ENCODE results near the gene GNAO1. TPM values are rescaled to one million over a fixed set of nuclear protein-coding genes. Genes with fewer than 3 reads are reported as not detected.

Gene GNAO1
- total RNA-seq, 1 donor from 2014 or later, result 1.9 TPM

DNA sequence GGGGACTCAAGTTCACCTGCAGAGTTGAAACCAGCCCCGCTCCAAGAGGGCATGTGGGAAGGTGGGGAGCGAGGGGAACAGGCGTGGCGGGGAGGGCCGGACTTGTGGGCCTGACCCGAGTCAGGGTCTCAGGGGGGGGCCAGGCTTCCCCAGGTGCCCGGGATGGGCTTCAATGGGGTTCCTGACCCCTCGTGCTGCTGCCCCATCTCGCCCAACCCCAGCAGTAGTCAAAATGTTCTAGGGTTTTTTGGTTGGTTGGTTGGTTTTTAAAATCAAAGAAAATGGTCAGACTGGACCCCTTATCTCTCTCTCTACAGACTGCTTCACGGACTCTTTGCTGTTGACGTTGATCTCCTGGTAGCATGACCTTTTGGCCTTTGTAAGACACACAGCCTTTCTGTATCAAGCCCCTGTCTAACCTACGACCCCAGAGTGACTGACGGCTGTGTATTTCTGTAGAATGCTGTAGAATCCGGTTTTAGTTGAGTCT, 164.5 kb downstream of the GNAO1 start:
- no peaks in the 10 kb centered on the region for H3K36me3 Mint-ChIP-seq
- peak overlapping the region; percentile 56 for H3K4me3 Mint-ChIP-seq
- no peak overlapping the region for H3K27ac ChIP-seq
- H3K4me2 ChIP-seq, result peak overlapping the region; percentile 68
- peak overlapping the region; percentile 53 for H3K27ac Mint-ChIP-seq
- H3K27me3 Mint-ChIP-seq (ENCODE audit: insufficient read depth, low read depth), result peaks cover 2% of the 10 kb centered on the region
- no peaks in the 10 kb centered on the region for H3K9me3 ChIP-seq (ENCODE audit: low read depth)
- no peaks in the 10 kb centered on the region for H4K20me1 ChIP-seq (ENCODE audit: low read depth)
- peaks cover 35% of the 10 kb centered on the region for H3K4me1 Mint-ChIP-seq
- no peaks in the 10 kb centered on the region for H3K79me2 ChIP-seq (ENCODE audit: low read depth)
- no peak for DNase-seq (ENCODE audit: low spot score)
- no peaks in the 10 kb centered on the region for H3K9me3 Mint-ChIP-seq
- no peak overlapping the region for H3K9ac ChIP-seq
- TF ChIP-seq EZH2 (IDR thresholded peaks at IDR 0.05) (no peak), EZH2phosphoT487 (IDR thresholded peaks at IDR 0.05) (no peak)
- TF ChIP-seq, protein P1, sequence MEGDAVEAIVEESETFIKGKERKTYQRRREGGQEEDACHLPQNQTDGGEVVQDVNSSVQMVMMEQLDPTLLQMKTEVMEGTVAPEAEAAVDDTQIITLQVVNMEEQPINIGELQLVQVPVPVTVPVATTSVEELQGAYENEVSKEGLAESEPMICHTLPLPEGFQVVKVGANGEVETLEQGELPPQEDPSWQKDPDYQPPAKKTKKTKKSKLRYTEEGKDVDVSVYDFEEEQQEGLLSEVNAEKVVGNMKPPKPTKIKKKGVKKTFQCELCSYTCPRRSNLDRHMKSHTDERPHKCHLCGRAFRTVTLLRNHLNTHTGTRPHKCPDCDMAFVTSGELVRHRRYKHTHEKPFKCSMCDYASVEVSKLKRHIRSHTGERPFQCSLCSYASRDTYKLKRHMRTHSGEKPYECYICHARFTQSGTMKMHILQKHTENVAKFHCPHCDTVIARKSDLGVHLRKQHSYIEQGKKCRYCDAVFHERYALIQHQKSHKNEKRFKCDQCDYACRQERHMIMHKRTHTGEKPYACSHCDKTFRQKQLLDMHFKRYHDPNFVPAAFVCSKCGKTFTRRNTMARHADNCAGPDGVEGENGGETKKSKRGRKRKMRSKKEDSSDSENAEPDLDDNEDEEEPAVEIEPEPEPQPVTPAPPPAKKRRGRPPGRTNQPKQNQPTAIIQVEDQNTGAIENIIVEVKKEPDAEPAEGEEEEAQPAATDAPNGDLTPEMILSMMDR (IDR thresholded peaks at IDR 0.05), result no peak
- H3K27me3 ChIP-seq, result no peaks in the 10 kb centered on the region
- H2AFZ ChIP-seq (replicated peaks), result peak overlapping the region; percentile 52
- H3F3A ChIP-seq (ENCODE audit: low read depth), result peaks cover 21% of the 10 kb centered on the region
- no peaks in the 10 kb centered on the region for H3K36me3 ChIP-seq
- no peak overlapping the region for H3K4me3 ChIP-seq
- peaks cover 38% of the 10 kb centered on the region for H3K4me1 ChIP-seq

DNA sequence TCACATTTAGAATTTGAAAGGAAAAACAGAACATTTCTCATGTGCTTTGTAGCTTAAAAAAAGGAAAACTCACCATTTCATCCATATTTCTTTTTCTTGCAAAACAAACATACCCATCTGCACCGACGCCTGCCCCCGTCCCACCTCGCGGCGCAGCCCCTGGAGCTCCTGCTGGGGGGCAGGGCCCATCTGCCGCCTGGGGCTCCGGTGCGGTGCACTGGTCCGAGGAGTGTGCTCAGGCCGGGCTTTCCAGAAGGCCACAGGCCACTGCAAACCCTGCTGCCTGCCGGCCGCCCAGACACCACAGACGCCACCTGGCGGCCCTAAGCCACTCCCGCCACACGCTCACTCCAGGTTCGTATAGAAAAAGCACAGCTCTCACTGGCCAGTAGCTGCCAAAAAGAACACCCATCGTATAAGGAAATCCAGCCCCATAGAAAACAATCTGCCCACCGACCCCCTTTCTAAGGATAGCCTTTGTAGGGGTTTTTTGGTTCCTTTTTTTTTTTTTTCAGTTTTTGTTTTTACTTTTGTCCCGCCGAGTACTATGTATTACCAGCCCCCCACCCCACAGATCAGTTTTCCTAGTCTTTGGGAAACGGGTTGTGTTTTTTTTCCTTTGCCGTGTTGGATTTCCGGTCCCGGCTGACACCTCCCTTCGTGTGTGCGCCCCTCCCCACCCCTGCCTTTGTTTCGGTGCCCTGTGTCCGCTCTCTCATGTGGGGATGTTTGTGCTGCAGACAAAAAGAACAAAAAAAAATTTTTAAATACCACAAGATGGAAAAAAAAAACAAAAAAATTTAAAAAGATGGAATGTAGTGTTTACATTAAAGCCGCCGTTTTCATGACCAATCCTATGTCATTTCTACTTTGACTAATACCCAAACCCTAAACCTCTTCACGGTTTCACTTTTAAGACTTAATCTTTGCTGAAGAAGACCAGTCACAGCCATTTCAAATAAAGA, 165.3 kb downstream of the GNAO1 start:
- no peaks in the 10 kb centered on the region for H4K20me1 ChIP-seq (ENCODE audit: low read depth)
- no peak overlapping the region for H3K9ac ChIP-seq
- H3K36me3 ChIP-seq, result no peaks in the 10 kb centered on the region
- Mint-ChIP-seq H3K27me3 (ENCODE audit: insufficient read depth, low read depth) (peaks cover 2% of the 10 kb centered on the region), H3K9me3 (no peaks in the 10 kb centered on the region), H3K4me1 (peaks cover 35% of the 10 kb centered on the region), H3K27ac (peak overlapping the region; percentile 55), H3K36me3 (no peaks in the 10 kb centered on the region), H3K4me3 (peak overlapping the region; percentile 67)
- peak overlapping the region; percentile 68 for H3K4me2 ChIP-seq
- no peak overlapping the region for H3K27ac ChIP-seq
- H3K27me3 ChIP-seq, result no peaks in the 10 kb centered on the region
- no peaks in the 10 kb centered on the region for H3K79me2 ChIP-seq (ENCODE audit: low read depth)
- DNase-seq (ENCODE audit: low spot score), result peak; percentile 93
- peak overlapping the region; percentile 85 for H2AFZ ChIP-seq (replicated peaks)
- no peak for TF ChIP-seq EZH2 (IDR thresholded peaks at IDR 0.05)
- TF ChIP-seq, protein P1 (IDR thresholded peaks at IDR 0.05), result peak; percentile 87
- H3K9me3 ChIP-seq (ENCODE audit: low read depth), result no peaks in the 10 kb centered on the region
- H3K4me3 ChIP-seq, result peak overlapping the region; percentile 33
- H3K4me1 ChIP-seq, result peaks cover 38% of the 10 kb centered on the region
- peaks cover 21% of the 10 kb centered on the region for H3F3A ChIP-seq (ENCODE audit: low read depth)

DNA sequence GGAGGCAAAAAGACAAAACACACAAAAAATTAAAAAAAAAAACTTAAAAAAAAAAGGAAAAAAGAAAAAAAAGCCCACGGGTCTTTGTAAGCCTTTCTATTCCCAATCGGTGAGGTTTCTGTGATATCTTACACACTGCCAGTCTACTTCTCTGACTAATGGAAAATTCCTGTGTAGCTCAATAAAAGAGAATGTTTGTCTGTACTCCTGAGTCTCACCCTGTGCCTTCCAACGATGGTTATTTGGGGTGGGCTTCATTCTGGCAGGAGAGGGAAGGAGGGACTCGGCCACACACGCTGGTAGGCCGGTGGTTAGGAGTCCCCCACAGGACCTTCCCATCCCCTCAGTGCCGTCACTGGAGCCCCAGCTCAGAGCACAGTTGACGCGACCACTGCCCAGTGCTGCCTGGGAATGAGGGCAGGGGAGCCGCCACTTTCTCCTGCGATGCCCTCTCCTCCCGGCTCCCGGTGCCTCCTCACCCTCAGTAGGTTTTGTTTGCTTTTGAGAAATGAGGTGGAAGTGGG, 166.0 kb downstream of the GNAO1 start:
- Histone ChIP-seq H3K9me3 (ENCODE audit: low read depth) (no peaks in the 10 kb centered on the region), H3K27me3 (no peaks in the 10 kb centered on the region), H3K27ac (no peak overlapping the region), H3K4me3 (no peak overlapping the region), H3K4me1 (peaks cover 38% of the 10 kb centered on the region), H3K79me2 (ENCODE audit: low read depth) (no peaks in the 10 kb centered on the region), H2AFZ (replicated peaks) (peak overlapping the region; percentile 85), H3K9ac (no peak overlapping the region), H3K36me3 (no peaks in the 10 kb centered on the region), H4K20me1 (ENCODE audit: low read depth) (no peaks in the 10 kb centered on the region), H3K4me2 (peak overlapping the region; percentile 68), H3F3A (ENCODE audit: low read depth) (peaks cover 21% of the 10 kb centered on the region)
- DNase-seq (ENCODE audit: low spot score), result peak; percentile 29
- Mint-ChIP-seq H3K36me3 (peaks cover 2% of the 10 kb centered on the region), H3K27me3 (ENCODE audit: insufficient read depth, low read depth) (peaks cover 2% of the 10 kb centered on the region), H3K4me3 (no peak overlapping the region), H3K27ac (peak overlapping the region; percentile 55), H3K9me3 (no peaks in the 10 kb centered on the region), H3K4me1 (peaks cover 35% of the 10 kb centered on the region)
- TF ChIP-seq, protein P1 (IDR thresholded peaks at IDR 0.05), result no peak
- TF ChIP-seq EZH2 (IDR thresholded peaks at IDR 0.05) (no peak), EZH2phosphoT487 (IDR thresholded peaks at IDR 0.05) (no peak)

Data from neural progenitor cell (in vitro differentiated cells).